ENCODE results near the gene CBFA2T2.

- no peak for TF ChIP-seq FOS (IDR thresholded peaks at IDR 0.05; ENCODE audit: borderline replicate concordance, extremely low read depth, insufficient read length)
- TF ChIP-seq SKIL (IDR thresholded peaks at IDR 0.05; ENCODE audit: low read depth, poor library complexity, severe bottlenecking), result no peak
- no peak for TF ChIP-seq BRCA1 (IDR thresholded peaks at IDR 0.05; ENCODE audit: low read depth, low read length)
- no peak for TF ChIP-seq POLR2A (IDR thresholded peaks at IDR 0.05; ENCODE audit: low read depth, low read length)
- TF ChIP-seq CTCF (IDR thresholded peaks at IDR 0.05 in 2 of 3, conservative IDR thresholded peaks at IDR 0.05 in 1 of 3; ENCODE audit: control insufficient read depth in 2 of 3, extremely low read depth in 1 of 3, insufficient read depth in 1 of 3, low read depth in 3 of 3, low read length in 3 of 3), result no peak
Measured at GRCh38 chr20:33658929-33659328, 169.0 kb downstream of the CBFA2T2 start.
